Small intestine (tissue), 7 donors: ENCODE data around the gene C6orf132. TPM values are rescaled to one million over a fixed set of nuclear protein-coding genes. Genes with fewer than 3 reads are reported as not detected.

Experiments
- DNase-seq, 2 donors: peaks; one replicate each; pipeline versions ENCODE4 v3.0.0 to v3.0.0-alpha.2; 2013
- FAIRE-seq: peaks from 2 replicates; lab custom pipeline; 2012; peaks lifted over from hg19 to GRCh38; lab: Jason Lieb, UNC
- H3K27ac ChIP-seq, 3 donors: one replicate each; pipeline ENCODE4 v1.5.1; 2013; ENCODE audit warnings: low read length in 2 of 3, mild to moderate bottlenecking in 2 of 3, control low read depth in 1 of 3, inconsistent platforms in 1 of 3, low read depth in 1 of 3, moderate library complexity in 1 of 3
- H3K27me3 ChIP-seq, 3 donors: one replicate each; pipeline ENCODE4 v1.6.1; 2013; ENCODE audit warnings: low read length in 3 of 3, inconsistent platforms in 1 of 3; ENCODE audit not compliant: control insufficient read depth in 3 of 3, insufficient read depth in 3 of 3
- H3K36me3 ChIP-seq, 3 donors: one replicate each; pipeline ENCODE4 v1.6.1; 2013; ENCODE audit warnings: low read length in 3 of 3, inconsistent platforms in 1 of 3, low read depth in 1 of 3, mild to moderate bottlenecking in 1 of 3, moderate library complexity in 1 of 3; ENCODE audit not compliant: control insufficient read depth in 3 of 3, insufficient read depth in 2 of 3
- H3K4me1 ChIP-seq, 3 donors: one replicate each; pipeline ENCODE4 v1.6.1; 2013; ENCODE audit warnings: low read length in 2 of 3, inconsistent platforms in 1 of 3, low read depth in 1 of 3, mild to moderate bottlenecking in 1 of 3, moderate library complexity in 1 of 3; ENCODE audit not compliant: control insufficient read depth in 3 of 3, insufficient read depth in 2 of 3
- H3K4me3 ChIP-seq, 3 donors: one replicate each; pipeline ENCODE4 v1.5.1; 2013; ENCODE audit warnings: low read length in 3 of 3, control low read depth in 1 of 3, inconsistent platforms in 1 of 3, low read depth in 1 of 3, mild to moderate bottlenecking in 1 of 3, moderate library complexity in 1 of 3
- H3K9me3 ChIP-seq, 2 donors: one replicate each; pipeline ENCODE4 v1.6.1; 2013; ENCODE audit warnings: low read depth in 1 of 2, low read length in 1 of 2; ENCODE audit not compliant: control insufficient read depth in 2 of 2, insufficient read depth in 1 of 2
- WGBS, 3 donors: extraction: QIAGEN DNeasy Blood & Tissue Kit; methylation state at CpG; one replicate each; pipeline ENCODE4 v1.1.7; 2013; 5-methylcytosine and 5-hydroxymethylcytosine counted together
- polyA plus RNA-seq, 4 donors: library from polyadenylated mRNA; stranded (reverse) in 3 of 4; unstranded in 1 of 4; fragments of 200-250 nt in 3 of 4; fragments of 120-200 nt in 1 of 4; gene quantifications; one replicate each; pipeline versions ENCODE4 v1.2.1 to v1.2.3, GENCODE V29; 2013
- donor health status: healthy with polysubstance abuse.
- donor health status: control.
- donor health status: control.
- donor health status: Bipolar disorder and iron deficiency.
- donor health status: healthy.

C6orf132 gene
- polyA plus RNA-seq, 4 donors: 44.1 to 198 (median 85.7) TPM

GRCh38 chr6:42136508-42137193, 5.8 kb downstream of the C6orf132 start:
- no peak overlapping the region for H3K4me3 ChIP-seq
- DNase-seq (peak; percentile 88 to 96), FAIRE-seq (no peak)
- no peaks in the 10 kb centered on the region for H3K9me3 ChIP-seq
- peaks cover 0 to 66% (median 0%) of the 10 kb centered on the region in 3 donors for H3K36me3 ChIP-seq
- H3K27me3 ChIP-seq: peaks cover 0 to 1% (median 0%) of the 10 kb centered on the region in 3 donors
- peak overlapping the region; percentile 95 to 97 (median 96) for H3K27ac ChIP-seq
- 13 to 40% (median 26%) methylated on average over 14 of the region's 14 CpGs for WGBS, 3 donors
- H3K4me1 ChIP-seq: peaks cover 2 to 68% (median 2%) of the 10 kb centered on the region in 3 donors

GRCh38 chr6:42135722-42136121, 6.7 kb downstream of the C6orf132 start:
- H3K4me3 ChIP-seq: no peak overlapping the region
- DNase-seq (no peak), FAIRE-seq (no peak)
- no peaks in the 10 kb centered on the region for H3K9me3 ChIP-seq
- peak overlapping the region in 1 of 3 donors; percentile 95 for H3K27ac ChIP-seq
- peaks cover 2 to 64% (median 2%) of the 10 kb centered on the region in 3 donors for H3K4me1 ChIP-seq
- WGBS, 3 donors: 88 to 91% (median 91%) methylated on average over 2 of the region's 2 CpGs
- no peaks in the 10 kb centered on the region for H3K27me3 ChIP-seq
- H3K36me3 ChIP-seq: peaks cover 0 to 71% (median 0%) of the 10 kb centered on the region in 3 donors

- FAIRE-seq: no peak
- H3K36me3 ChIP-seq: peaks cover 0 to 75% (median 0%) of the 10 kb centered on the region in 3 donors
- no peaks in the 10 kb centered on the region for H3K9me3 ChIP-seq
- H3K27me3 ChIP-seq: no peaks in the 10 kb centered on the region
- no peak for DNase-seq
- 84 to 92% (median 86%) methylated on average over 12 of the region's 12 CpGs for WGBS, 3 donors
- peak overlapping the region in 2 of 3 donors; percentile 20 to 39 for H3K27ac ChIP-seq
- peaks cover 2 to 58% (median 2%) of the 10 kb centered on the region in 3 donors for H3K4me1 ChIP-seq
- H3K4me3 ChIP-seq: no peak overlapping the region
These were observed 7.3 kb downstream of the C6orf132 start for GRCh38 chr6:42135161-42135560.

GRCh38 chr6:42133926-42134325, 8.5 kb downstream of the C6orf132 start:
- 80 to 93% (median 84%) methylated on average over 4 of the region's 4 CpGs for WGBS, 3 donors
- no peak overlapping the region for H3K4me3 ChIP-seq
- FAIRE-seq: no peak
- H3K9me3 ChIP-seq: no peaks in the 10 kb centered on the region
- peaks cover 2 to 46% (median 2%) of the 10 kb centered on the region in 3 donors for H3K4me1 ChIP-seq
- H3K27me3 ChIP-seq: no peaks in the 10 kb centered on the region
- peak overlapping the region in 1 of 3 donors; percentile 46 for H3K27ac ChIP-seq
- H3K36me3 ChIP-seq: peaks cover 0 to 80% (median 0%) of the 10 kb centered on the region in 3 donors
- DNase-seq: no peak

- H3K27ac ChIP-seq: no peak overlapping the region
- H3K9me3 ChIP-seq: no peaks in the 10 kb centered on the region
- H3K4me1 ChIP-seq: peaks cover 2 to 24% (median 2%) of the 10 kb centered on the region in 3 donors
- peaks cover 0 to 87% (median 3%) of the 10 kb centered on the region in 3 donors for H3K36me3 ChIP-seq
- H3K4me3 ChIP-seq: no peak overlapping the region
- no peak for FAIRE-seq
- H3K27me3 ChIP-seq: no peaks in the 10 kb centered on the region
- no peak for DNase-seq
- 87 to 89% (median 88%) methylated on average over 11 of the region's 11 CpGs for whole genome bisulfite sequencing, 3 donors
These were observed 10.9 kb downstream of the C6orf132 start for GRCh38 chr6:42131531-42131930.

GRCh38 chr6:42129360-42129676, 13.1 kb downstream of the C6orf132 start:
- H3K9me3 ChIP-seq: no peaks in the 10 kb centered on the region
- 72 to 94% (median 93%) methylated on average over 2 of the region's 2 CpGs for WGBS, 3 donors
- no peaks in the 10 kb centered on the region for H3K27me3 ChIP-seq
- peaks cover 0 to 13% (median 0%) of the 10 kb centered on the region in 3 donors for H3K4me1 ChIP-seq
- peaks cover 0 to 92% (median 6%) of the 10 kb centered on the region in 3 donors for H3K36me3 ChIP-seq
- H3K27ac ChIP-seq: no peak overlapping the region
- no peak for DNase-seq
- no peak overlapping the region for H3K4me3 ChIP-seq
- no peak for FAIRE-seq

- Histone ChIP-seq H3K36me3 (peaks cover 0 to 92% (median 6%) of the 10 kb centered on the region in 3 donors), H3K27me3 (no peaks in the 10 kb centered on the region), H3K27ac (no peak overlapping the region), H3K9me3 (no peaks in the 10 kb centered on the region), H3K4me3 (no peak overlapping the region), H3K4me1 (peaks cover 0 to 7% (median 0%) of the 10 kb centered on the region in 3 donors)
- FAIRE-seq (no peak), DNase-seq (no peak)
- WGBS, 3 donors: 75 to 86% (median 85%) methylated on average over 25 of the region's 25 CpGs
These were observed 13.7 kb downstream of the C6orf132 start for GRCh38 chr6:42128460-42129359.

- Histone ChIP-seq H3K9me3 (no peaks in the 10 kb centered on the region), H3K27ac (no peak overlapping the region), H3K4me3 (no peak overlapping the region), H3K27me3 (no peaks in the 10 kb centered on the region), H3K36me3 (peaks cover 0 to 94% (median 6%) of the 10 kb centered on the region in 3 donors), H3K4me1 (peaks cover 0 to 23% (median 7%) of the 10 kb centered on the region in 3 donors)
- DNase-seq (no peak), FAIRE-seq (no peak)
- WGBS, 3 donors: 67 to 75% (median 68%) methylated on average over 3 of the region's 3 CpGs
These were observed 16.8 kb downstream of the C6orf132 start for GRCh38 chr6:42125663-42126062.
